ENCODE results near the gene SGO2.

Gene SGO2

DNA sequence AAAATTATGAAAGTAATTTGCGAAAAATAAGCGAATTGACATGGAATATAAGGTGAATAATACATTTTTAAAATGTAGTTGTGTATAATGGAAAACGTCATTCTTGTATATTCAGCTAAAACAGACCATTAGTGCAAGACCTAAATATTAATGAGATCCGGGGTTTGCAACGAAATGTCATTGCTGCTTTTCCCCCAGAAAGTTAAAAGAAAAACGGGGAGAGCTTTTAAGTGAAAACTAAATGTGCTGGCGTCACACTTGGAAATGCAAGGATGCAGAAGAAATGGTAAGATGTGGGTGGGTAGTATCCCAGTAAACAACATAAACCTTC lies 491 bp upstream of the SGO2 start:
- Histone ChIP-seq H2AK5ac (ENCODE audit: low read length, severe bottlenecking) (no peak overlapping the region), H3K9ac (ENCODE audit: low read length) (peak overlapping the region; percentile 90), H4K8ac (ENCODE audit: low read length) (no peak overlapping the region), H3K36me3 (ENCODE audit: control insufficient read depth in 1 of 2, insufficient read depth in 2 of 2, low read depth in 1 of 2, low read length in 2 of 2) (no peaks in the 10 kb centered on the region), H4K91ac (ENCODE audit: low read length) (no peak overlapping the region), H3K4me1 (ENCODE audit: control insufficient read depth, insufficient read depth, low read depth, low read length) (peaks cover 2% of the 10 kb centered on the region), H3K14ac (ENCODE audit: low read length in 2 of 2) (no peak overlapping the region), H3K23ac (ENCODE audit: low read length in 2 of 2) (no peak overlapping the region), H2BK120ac (ENCODE audit: low read depth, low read length) (no peak overlapping the region), H3K27ac (ENCODE audit: low read length, poor library complexity, severe bottlenecking) (no peak overlapping the region), H3K4me2 (ENCODE audit: low read length, poor library complexity, severe bottlenecking) (peak overlapping the region; percentile 84), H3K4ac (ENCODE audit: low read depth in 1 of 2, low read length in 2 of 2) (peak overlapping the region in 1 of 2 experiments; percentile 20), H3K27me3 (ENCODE audit: control insufficient read depth in 1 of 2, insufficient read depth in 1 of 2, low read length in 2 of 2) (peaks cover 6% of the 10 kb centered on the region in 2 experiments), H2BK12ac (ENCODE audit: low read length in 2 of 2) (no peak overlapping the region), H3K18ac (ENCODE audit: low read depth in 1 of 2, low read length in 2 of 2) (no peak overlapping the region), H3K4me3 (ENCODE audit: insufficient read depth in 1 of 2, low read depth in 1 of 2, low read length in 2 of 2) (peak overlapping the region; percentile 34 to 85), H3K79me1 (replicated peaks; ENCODE audit: low read length, poor library complexity, severe bottlenecking) (peaks cover 19% of the 10 kb centered on the region), H2BK5ac (ENCODE audit: low read depth, low read length, poor library complexity, severe bottlenecking) (no peak overlapping the region), H2BK15ac (ENCODE audit: low read depth, poor library complexity, severe bottlenecking) (no peak overlapping the region), H3K9me3 (ENCODE audit: control insufficient read depth, low read length) (no peaks in the 10 kb centered on the region), H2AFZ (ENCODE audit: low read depth, low read length) (peak overlapping the region; percentile 18)
- 30% methylated on average over 4 of the region's 7 CpGs for WGBS
- DNase-seq, result no peak

DNA sequence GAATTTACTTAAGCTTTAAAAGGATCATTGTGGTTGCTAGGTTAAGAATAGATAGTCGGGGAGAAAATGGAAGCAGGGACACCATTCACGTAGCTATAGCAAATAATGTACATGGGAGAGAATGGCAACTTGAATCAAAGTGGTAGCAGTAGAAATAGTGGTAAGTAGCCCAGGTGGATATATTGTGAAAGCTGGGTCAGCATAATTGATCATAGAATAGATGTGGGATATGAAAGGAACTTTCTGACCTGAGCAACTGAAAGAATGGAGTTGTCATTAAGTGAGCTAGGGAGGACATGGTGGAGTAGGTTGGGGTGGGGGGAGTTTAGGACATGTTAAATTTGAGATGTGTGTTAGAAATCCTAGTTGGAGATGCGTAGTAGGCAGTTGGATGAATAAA lies 2.2 kb downstream of the SGO2 start:
- H3K4me3 ChIP-seq (ENCODE audit: insufficient read depth in 1 of 2, low read depth in 1 of 2, low read length in 2 of 2), result no peak overlapping the region
- no peak overlapping the region for H4K8ac ChIP-seq (ENCODE audit: low read length)
- H3K18ac ChIP-seq (ENCODE audit: low read depth in 1 of 2, low read length in 2 of 2), result no peak overlapping the region
- no peak overlapping the region for H2BK15ac ChIP-seq (ENCODE audit: low read depth, poor library complexity, severe bottlenecking)
- 98% methylated on average over 2 of the region's 3 CpGs for WGBS
- no peak for DNase-seq
- H3K4me2 ChIP-seq (ENCODE audit: low read length, poor library complexity, severe bottlenecking), result no peak overlapping the region
- no peak overlapping the region for H3K9ac ChIP-seq (ENCODE audit: low read length)
- no peak overlapping the region for H2BK120ac ChIP-seq (ENCODE audit: low read depth, low read length)
- H3K4ac ChIP-seq (ENCODE audit: low read depth in 1 of 2, low read length in 2 of 2), result no peak overlapping the region
- no peak overlapping the region for H2AFZ ChIP-seq (ENCODE audit: low read depth, low read length)
- no peak overlapping the region for H3K14ac ChIP-seq (ENCODE audit: low read length in 2 of 2)
- H2BK12ac ChIP-seq (ENCODE audit: low read length in 2 of 2), result no peak overlapping the region
- H3K79me1 ChIP-seq (replicated peaks; ENCODE audit: low read length, poor library complexity, severe bottlenecking), result peaks cover 30% of the 10 kb centered on the region
- no peak overlapping the region for H2BK5ac ChIP-seq (ENCODE audit: low read depth, low read length, poor library complexity, severe bottlenecking)
- no peak overlapping the region for H4K91ac ChIP-seq (ENCODE audit: low read length)
- H3K9me3 ChIP-seq (ENCODE audit: control insufficient read depth, low read length), result no peaks in the 10 kb centered on the region
- H3K36me3 ChIP-seq (ENCODE audit: control insufficient read depth in 1 of 2, insufficient read depth in 2 of 2, low read depth in 1 of 2, low read length in 2 of 2), result no peaks in the 10 kb centered on the region
- H2AK5ac ChIP-seq (ENCODE audit: low read length, severe bottlenecking), result no peak overlapping the region
- no peak overlapping the region for H3K27ac ChIP-seq (ENCODE audit: low read length, poor library complexity, severe bottlenecking)
- no peak overlapping the region for H3K23ac ChIP-seq (ENCODE audit: low read length in 2 of 2)
- no peaks in the 10 kb centered on the region for H3K27me3 ChIP-seq (ENCODE audit: control insufficient read depth in 1 of 2, insufficient read depth in 1 of 2, low read length in 2 of 2)
- H3K4me1 ChIP-seq (ENCODE audit: control insufficient read depth, insufficient read depth, low read depth, low read length), result peaks cover 2% of the 10 kb centered on the region

- no peak for DNase-seq
- H2AK5ac ChIP-seq (ENCODE audit: low read length, severe bottlenecking), result no peak overlapping the region
- no peak overlapping the region for H3K4me3 ChIP-seq (ENCODE audit: insufficient read depth in 1 of 2, low read depth in 1 of 2, low read length in 2 of 2)
- no peak overlapping the region for H2BK12ac ChIP-seq (ENCODE audit: low read length in 2 of 2)
- no peak overlapping the region for H3K4ac ChIP-seq (ENCODE audit: low read depth in 1 of 2, low read length in 2 of 2)
- H3K4me2 ChIP-seq (ENCODE audit: low read length, poor library complexity, severe bottlenecking), result no peak overlapping the region
- H3K14ac ChIP-seq (ENCODE audit: low read length in 2 of 2), result no peak overlapping the region
- no peak overlapping the region for H2BK120ac ChIP-seq (ENCODE audit: low read depth, low read length)
- H2BK15ac ChIP-seq (ENCODE audit: low read depth, poor library complexity, severe bottlenecking), result no peak overlapping the region
- H4K91ac ChIP-seq (ENCODE audit: low read length), result no peak overlapping the region
- peaks cover 19% of the 10 kb centered on the region for H3K79me1 ChIP-seq (replicated peaks; ENCODE audit: low read length, poor library complexity, severe bottlenecking)
- no peak overlapping the region for H2AFZ ChIP-seq (ENCODE audit: low read depth, low read length)
- peaks cover 0 to 4% of the 10 kb centered on the region in 2 experiments for H3K36me3 ChIP-seq (ENCODE audit: control insufficient read depth in 1 of 2, insufficient read depth in 2 of 2, low read depth in 1 of 2, low read length in 2 of 2)
- H3K9me3 ChIP-seq (ENCODE audit: control insufficient read depth, low read length), result no peaks in the 10 kb centered on the region
- WGBS, result 86% methylated on average over 2 of the region's 2 CpGs
- no peak overlapping the region for H3K27ac ChIP-seq (ENCODE audit: low read length, poor library complexity, severe bottlenecking)
- no peak overlapping the region for H4K8ac ChIP-seq (ENCODE audit: low read length)
- no peak overlapping the region for H3K18ac ChIP-seq (ENCODE audit: low read depth in 1 of 2, low read length in 2 of 2)
- H3K4me1 ChIP-seq (ENCODE audit: control insufficient read depth, insufficient read depth, low read depth, low read length), result no peaks in the 10 kb centered on the region
- no peak overlapping the region for H3K9ac ChIP-seq (ENCODE audit: low read length)
- no peaks in the 10 kb centered on the region for H3K27me3 ChIP-seq (ENCODE audit: control insufficient read depth in 1 of 2, insufficient read depth in 1 of 2, low read length in 2 of 2)
- no peak overlapping the region for H2BK5ac ChIP-seq (ENCODE audit: low read depth, low read length, poor library complexity, severe bottlenecking)
- no peak overlapping the region for H3K23ac ChIP-seq (ENCODE audit: low read length in 2 of 2)
These were observed 7.7 kb downstream of the SGO2 start for GRCh38 chr2:200533754-200534153.

GRCh38 chr2:200534572-200534971 lies 8.6 kb downstream of the SGO2 start:
- H3K4ac ChIP-seq (ENCODE audit: low read depth in 1 of 2, low read length in 2 of 2), result no peak overlapping the region
- H3K36me3 ChIP-seq (ENCODE audit: control insufficient read depth in 1 of 2, insufficient read depth in 2 of 2, low read depth in 1 of 2, low read length in 2 of 2), result peaks cover 0 to 4% of the 10 kb centered on the region in 2 experiments
- H4K8ac ChIP-seq (ENCODE audit: low read length), result no peak overlapping the region
- no peak overlapping the region for H2AK5ac ChIP-seq (ENCODE audit: low read length, severe bottlenecking)
- no peak overlapping the region for H3K14ac ChIP-seq (ENCODE audit: low read length in 2 of 2)
- H2BK120ac ChIP-seq (ENCODE audit: low read depth, low read length), result no peak overlapping the region
- no peak overlapping the region for H3K9ac ChIP-seq (ENCODE audit: low read length)
- no peak overlapping the region for H3K4me2 ChIP-seq (ENCODE audit: low read length, poor library complexity, severe bottlenecking)
- H2BK12ac ChIP-seq (ENCODE audit: low read length in 2 of 2), result no peak overlapping the region
- no peak overlapping the region for H3K4me3 ChIP-seq (ENCODE audit: insufficient read depth in 1 of 2, low read depth in 1 of 2, low read length in 2 of 2)
- H3K23ac ChIP-seq (ENCODE audit: low read length in 2 of 2), result no peak overlapping the region
- H2BK5ac ChIP-seq (ENCODE audit: low read depth, low read length, poor library complexity, severe bottlenecking), result no peak overlapping the region
- no peak overlapping the region for H3K18ac ChIP-seq (ENCODE audit: low read depth in 1 of 2, low read length in 2 of 2)
- no peak overlapping the region for H3K27ac ChIP-seq (ENCODE audit: low read length, poor library complexity, severe bottlenecking)
- no peaks in the 10 kb centered on the region for H3K9me3 ChIP-seq (ENCODE audit: control insufficient read depth, low read length)
- H4K91ac ChIP-seq (ENCODE audit: low read length), result no peak overlapping the region
- DNase-seq, result no peak
- H3K4me1 ChIP-seq (ENCODE audit: control insufficient read depth, insufficient read depth, low read depth, low read length), result no peaks in the 10 kb centered on the region
- H2BK15ac ChIP-seq (ENCODE audit: low read depth, poor library complexity, severe bottlenecking), result no peak overlapping the region
- peaks cover 19% of the 10 kb centered on the region for H3K79me1 ChIP-seq (replicated peaks; ENCODE audit: low read length, poor library complexity, severe bottlenecking)
- no peaks in the 10 kb centered on the region for H3K27me3 ChIP-seq (ENCODE audit: control insufficient read depth in 1 of 2, insufficient read depth in 1 of 2, low read length in 2 of 2)
- H2AFZ ChIP-seq (ENCODE audit: low read depth, low read length), result no peak overlapping the region
